Right hindlimb (tissue), 1 donor: ENCODE data around the gene S1PR4.

Experiments used
- DNase-seq: peaks from one replicate; pipeline ENCODE4 v3.0.0-alpha.2; 2018

Gene S1PR4

DNA sequence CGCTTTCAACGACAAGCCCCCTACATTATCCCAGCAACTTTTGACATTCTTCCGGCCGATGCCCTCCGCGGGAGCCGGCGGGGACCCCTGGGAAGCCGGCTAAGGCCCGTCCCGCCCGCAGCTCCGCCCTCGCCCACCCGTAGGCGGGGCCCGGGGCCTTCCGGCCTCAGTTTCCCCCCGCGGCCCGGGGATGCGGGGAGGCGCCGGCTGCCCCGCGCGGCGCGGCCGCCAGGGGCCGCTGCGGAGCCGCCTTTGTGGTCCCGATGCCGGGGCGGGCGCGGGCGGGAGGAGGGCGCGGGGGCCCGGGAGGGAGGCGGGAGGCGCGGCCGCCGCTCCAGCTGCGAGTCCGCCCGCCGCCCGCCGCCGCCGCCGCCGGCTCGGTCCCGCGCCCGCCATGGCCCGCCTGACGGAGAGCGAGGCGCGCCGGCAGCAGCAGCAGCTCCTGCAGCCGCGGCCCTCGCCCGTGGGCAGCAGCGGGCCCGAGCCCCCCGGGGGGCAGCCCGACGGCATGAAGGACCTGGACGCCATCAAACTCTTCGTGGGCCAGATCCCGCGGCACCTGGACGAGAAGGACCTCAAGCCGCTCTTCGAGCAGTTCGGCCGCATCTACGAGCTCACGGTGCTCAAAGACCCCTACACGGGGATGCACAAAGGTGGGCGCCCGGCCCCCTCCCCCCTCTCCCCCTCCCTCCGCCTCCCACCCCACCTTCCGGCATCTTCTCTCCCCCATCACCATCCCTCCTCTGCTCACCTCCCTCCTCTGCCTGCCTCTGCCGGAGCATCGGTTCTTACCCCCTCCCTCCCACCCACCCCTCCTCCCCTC lies 46.0 kb downstream of the S1PR4 start, which contains the start of gene CELF5:
Gene CELF5, plus strand, starts transcription at position 316 of the 823 bp plus-strand sequence. Its CDS starts 79 bp downstream, at position 395.
- peak; percentile 67 for DNase-seq

- DNase-seq: no peak
Observed at GRCh38 chr19:3225169-3225485, 46.6 kb downstream of the S1PR4 start.

GRCh38 chr19:3225677-3226093 lies 47.1 kb downstream of the S1PR4 start:
- DNase-seq: no peak

GRCh38 chr19:3227054-3227626 lies 48.6 kb downstream of the S1PR4 start:
- no peak for DNase-seq

GRCh38 chr19:3229346-3229743 lies 50.8 kb downstream of the S1PR4 start:
- no peak for DNase-seq
